ENCODE results near the gene SIX4.

The SIX4 gene

GRCh38 chr14:60720962-60721325 lies 3.2 kb downstream of the SIX4 start:
- Histone ChIP-seq H3K36me3 (ENCODE audit: control insufficient read depth, insufficient read depth, low read length, severe bottlenecking) (peaks cover 14% of the 10 kb centered on the region), H3K4me1 (ENCODE audit: control insufficient read depth, insufficient read depth, low read length) (peaks cover 14% of the 10 kb centered on the region), H3K4me3 (ENCODE audit: low read length) (peak overlapping the region; percentile 89), H3K9me3 (ENCODE audit: control insufficient read depth, low read length) (no peaks in the 10 kb centered on the region), H3K9ac (ENCODE audit: low read length) (peak overlapping the region; percentile 46), H3K27me3 (replicated peaks; ENCODE audit: control insufficient read depth, insufficient read depth, low read length) (no peaks in the 10 kb centered on the region)
- no peak for DNase-seq (ENCODE audit: low read depth)

DNA sequence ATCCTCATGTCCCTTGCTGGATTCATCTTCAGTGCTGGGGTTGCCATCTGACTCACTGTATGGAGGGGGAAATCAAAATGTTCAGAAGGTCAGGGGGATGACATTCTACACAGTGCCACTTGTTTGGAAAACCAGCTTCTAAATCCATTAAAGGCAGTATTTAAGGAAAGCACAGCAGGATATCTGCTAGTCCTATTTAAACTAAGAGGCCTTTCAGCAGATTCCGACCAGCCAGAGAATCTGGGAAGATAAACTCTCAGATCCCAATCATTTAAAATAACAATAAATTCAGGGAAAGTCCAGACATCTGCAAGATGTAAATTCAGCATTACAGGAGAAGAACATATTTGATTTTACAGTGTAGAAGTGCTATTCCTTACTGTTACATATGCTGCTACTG lies 3.8 kb downstream of the SIX4 start:
- peak overlapping the region; percentile 89 for H3K4me3 ChIP-seq (ENCODE audit: low read length)
- DNase-seq (ENCODE audit: low read depth), result no peak
- H3K9ac ChIP-seq (ENCODE audit: low read length), result peak overlapping the region; percentile 46

GRCh38 chr14:60713513-60713912 lies 10.6 kb downstream of the SIX4 start:
- H3K9me3 ChIP-seq (ENCODE audit: control insufficient read depth, low read length), result no peaks in the 10 kb centered on the region
- no peak overlapping the region for H3K9ac ChIP-seq (ENCODE audit: low read length)
- H3K4me3 ChIP-seq (ENCODE audit: low read length), result no peak overlapping the region
- H3K36me3 ChIP-seq (ENCODE audit: control insufficient read depth, insufficient read depth, low read length, severe bottlenecking), result peaks cover 9% of the 10 kb centered on the region
- H3K4me1 ChIP-seq (ENCODE audit: control insufficient read depth, insufficient read depth, low read length), result peaks cover 5% of the 10 kb centered on the region
- DNase-seq (ENCODE audit: low read depth), result no peak
- no peaks in the 10 kb centered on the region for H3K27me3 ChIP-seq (replicated peaks; ENCODE audit: control insufficient read depth, insufficient read depth, low read length)

More for the DNA sequence above, 3.8 kb downstream of the SIX4 start:
- peaks cover 14% of the 10 kb centered on the region for H3K4me1 ChIP-seq (ENCODE audit: control insufficient read depth, insufficient read depth, low read length)
- no peaks in the 10 kb centered on the region for H3K9me3 ChIP-seq (ENCODE audit: control insufficient read depth, low read length)
- H3K27me3 ChIP-seq (replicated peaks; ENCODE audit: control insufficient read depth, insufficient read depth, low read length), result no peaks in the 10 kb centered on the region
- peaks cover 14% of the 10 kb centered on the region for H3K36me3 ChIP-seq (ENCODE audit: control insufficient read depth, insufficient read depth, low read length, severe bottlenecking)

- H3K4me3 ChIP-seq (ENCODE audit: low read length), result no peak overlapping the region
- H3K9me3 ChIP-seq (ENCODE audit: control insufficient read depth, low read length), result no peaks in the 10 kb centered on the region
- H3K36me3 ChIP-seq (ENCODE audit: control insufficient read depth, insufficient read depth, low read length, severe bottlenecking), result peaks cover 7% of the 10 kb centered on the region
- no peaks in the 10 kb centered on the region for H3K27me3 ChIP-seq (replicated peaks; ENCODE audit: control insufficient read depth, insufficient read depth, low read length)
- DNase-seq (ENCODE audit: low read depth), result no peak
- no peaks in the 10 kb centered on the region for H3K4me1 ChIP-seq (ENCODE audit: control insufficient read depth, insufficient read depth, low read length)
- H3K9ac ChIP-seq (ENCODE audit: low read length), result no peak overlapping the region
Observed at GRCh38 chr14:60710494-60710893, 13.7 kb downstream of the SIX4 start.

GRCh38 chr14:60707858-60708257 lies 16.3 kb downstream of the SIX4 start:
- DNase-seq (ENCODE audit: low read depth), result no peak
- no peak overlapping the region for H3K9ac ChIP-seq (ENCODE audit: low read length)
- no peaks in the 10 kb centered on the region for H3K4me1 ChIP-seq (ENCODE audit: control insufficient read depth, insufficient read depth, low read length)

DNA sequence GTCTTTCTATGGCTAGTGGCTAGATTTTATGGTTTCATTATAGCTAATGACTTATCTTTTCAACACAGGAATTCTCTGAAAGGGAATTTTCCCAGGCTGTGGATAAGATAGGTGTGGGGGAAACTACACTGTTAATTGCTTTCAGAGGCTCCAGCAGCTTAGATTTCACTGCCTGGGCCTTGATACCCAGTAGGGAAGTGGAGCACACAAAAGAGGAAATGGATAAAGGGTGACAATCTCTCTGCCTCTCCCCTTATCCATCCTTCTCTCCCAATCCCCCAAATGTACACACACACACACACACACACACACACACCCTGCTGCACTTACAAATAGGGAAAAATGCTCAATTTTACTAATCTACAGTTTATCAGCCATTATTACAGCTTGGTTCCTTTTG lies 19.1 kb downstream of the SIX4 start:
- Histone ChIP-seq H3K4me1 (ENCODE audit: control insufficient read depth, insufficient read depth, low read length) (no peaks in the 10 kb centered on the region), H3K36me3 (ENCODE audit: control insufficient read depth, insufficient read depth, low read length, severe bottlenecking) (no peaks in the 10 kb centered on the region), H3K27me3 (replicated peaks; ENCODE audit: control insufficient read depth, insufficient read depth, low read length) (no peaks in the 10 kb centered on the region), H3K9me3 (ENCODE audit: control insufficient read depth, low read length) (peaks cover 14% of the 10 kb centered on the region), H3K9ac (ENCODE audit: low read length) (no peak overlapping the region), H3K4me3 (ENCODE audit: low read length) (no peak overlapping the region)
- DNase-seq (ENCODE audit: low read depth), result no peak

More at GRCh38 chr14:60707858-60708257, 16.3 kb downstream of the SIX4 start:
- H3K36me3 ChIP-seq (ENCODE audit: control insufficient read depth, insufficient read depth, low read length, severe bottlenecking), result no peaks in the 10 kb centered on the region
- no peak overlapping the region for H3K4me3 ChIP-seq (ENCODE audit: low read length)
- no peaks in the 10 kb centered on the region for H3K27me3 ChIP-seq (replicated peaks; ENCODE audit: control insufficient read depth, insufficient read depth, low read length)
- H3K9me3 ChIP-seq (ENCODE audit: control insufficient read depth, low read length), result no peaks in the 10 kb centered on the region

GRCh38 chr14:60700598-60700997 lies 23.6 kb downstream of the SIX4 start:
- no peak for DNase-seq (ENCODE audit: low read depth)

GRCh38 chr14:60695327-60695726 lies 28.8 kb downstream of the SIX4 start:
- Histone ChIP-seq H3K4me3 (ENCODE audit: low read length) (no peak overlapping the region), H3K4me1 (ENCODE audit: control insufficient read depth, insufficient read depth, low read length) (no peaks in the 10 kb centered on the region), H3K36me3 (ENCODE audit: control insufficient read depth, insufficient read depth, low read length, severe bottlenecking) (no peaks in the 10 kb centered on the region), H3K9ac (ENCODE audit: low read length) (no peak overlapping the region), H3K27me3 (replicated peaks; ENCODE audit: control insufficient read depth, insufficient read depth, low read length) (no peaks in the 10 kb centered on the region), H3K9me3 (ENCODE audit: control insufficient read depth, low read length) (peaks cover 16% of the 10 kb centered on the region)
- no peak for DNase-seq (ENCODE audit: low read depth)

More at GRCh38 chr14:60700598-60700997, 23.6 kb downstream of the SIX4 start:
- H3K36me3 ChIP-seq (ENCODE audit: control insufficient read depth, insufficient read depth, low read length, severe bottlenecking), result no peaks in the 10 kb centered on the region
- H3K4me3 ChIP-seq (ENCODE audit: low read length), result no peak overlapping the region
- no peaks in the 10 kb centered on the region for H3K27me3 ChIP-seq (replicated peaks; ENCODE audit: control insufficient read depth, insufficient read depth, low read length)
- H3K9me3 ChIP-seq (ENCODE audit: control insufficient read depth, low read length), result peaks cover 27% of the 10 kb centered on the region
- no peak overlapping the region for H3K9ac ChIP-seq (ENCODE audit: low read length)
- H3K4me1 ChIP-seq (ENCODE audit: control insufficient read depth, insufficient read depth, low read length), result no peaks in the 10 kb centered on the region

DNA sequence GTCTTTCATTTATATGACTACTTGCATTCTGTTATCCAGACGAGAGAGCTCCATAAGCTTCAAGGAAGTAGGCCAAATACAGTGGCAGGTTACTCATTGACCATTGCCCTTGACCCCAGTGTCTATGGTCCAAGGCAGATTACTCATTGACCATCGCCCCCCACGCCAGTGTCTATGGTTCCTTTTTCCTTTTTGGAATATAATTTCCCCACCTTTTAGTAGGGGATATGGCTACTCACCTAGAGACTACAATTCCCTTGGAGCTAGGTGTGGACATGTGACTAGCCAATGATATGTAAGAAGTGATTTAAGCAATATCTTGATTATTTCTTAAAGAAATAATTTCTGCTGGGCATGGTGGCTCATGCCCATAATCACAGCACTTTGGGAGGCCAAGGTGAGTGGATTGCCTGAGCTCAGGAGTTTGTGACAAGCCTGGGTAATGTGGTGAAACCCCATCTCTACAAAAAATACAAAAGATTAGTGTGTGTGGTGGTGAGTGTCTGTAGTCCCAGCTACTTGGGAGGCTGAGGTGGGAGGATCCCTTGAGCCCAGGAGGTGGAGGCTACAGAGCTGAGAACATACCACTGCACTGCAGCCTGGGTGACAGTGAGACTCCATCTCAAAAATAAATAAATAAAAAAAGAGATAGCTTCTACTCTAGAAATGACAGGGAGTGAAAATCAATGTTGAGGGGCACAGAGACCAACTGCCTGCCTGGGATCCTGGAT lies 32.6 kb downstream of the SIX4 start:
- DNase-seq (ENCODE audit: low read depth), result no peak
- Histone ChIP-seq H3K27me3 (replicated peaks; ENCODE audit: control insufficient read depth, insufficient read depth, low read length) (no peaks in the 10 kb centered on the region), H3K9ac (ENCODE audit: low read length) (no peak overlapping the region), H3K4me3 (ENCODE audit: low read length) (no peak overlapping the region), H3K36me3 (ENCODE audit: control insufficient read depth, insufficient read depth, low read length, severe bottlenecking) (no peaks in the 10 kb centered on the region), H3K9me3 (ENCODE audit: control insufficient read depth, low read length) (no peaks in the 10 kb centered on the region), H3K4me1 (ENCODE audit: control insufficient read depth, insufficient read depth, low read length) (no peaks in the 10 kb centered on the region)

DNA sequence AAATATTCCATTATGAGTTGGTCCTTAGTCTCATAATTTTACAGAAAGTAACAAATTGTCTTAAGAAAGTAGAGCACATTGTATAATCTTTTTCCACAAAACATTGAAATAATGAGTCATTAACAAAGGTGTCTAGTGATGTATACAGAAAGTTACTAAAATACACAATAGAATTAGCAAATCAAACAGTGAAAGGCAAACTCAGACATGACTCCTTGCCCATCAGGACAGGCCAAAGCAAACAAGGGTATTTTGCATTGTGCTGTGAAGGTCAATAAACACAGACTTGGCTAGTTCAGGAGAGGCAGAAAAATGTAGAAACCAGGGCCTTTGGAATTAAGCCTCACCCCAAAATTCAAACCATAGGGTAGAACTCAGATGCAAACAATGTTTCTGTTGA lies 37.3 kb downstream of the SIX4 start:
- Histone ChIP-seq H3K27me3 (replicated peaks; ENCODE audit: control insufficient read depth, insufficient read depth, low read length) (no peaks in the 10 kb centered on the region), H3K36me3 (ENCODE audit: control insufficient read depth, insufficient read depth, low read length, severe bottlenecking) (no peaks in the 10 kb centered on the region), H3K4me1 (ENCODE audit: control insufficient read depth, insufficient read depth, low read length) (no peaks in the 10 kb centered on the region), H3K4me3 (ENCODE audit: low read length) (no peak overlapping the region), H3K9ac (ENCODE audit: low read length) (no peak overlapping the region), H3K9me3 (ENCODE audit: control insufficient read depth, low read length) (no peaks in the 10 kb centered on the region)
- peak; percentile 16 for DNase-seq (ENCODE audit: low read depth)

DNA sequence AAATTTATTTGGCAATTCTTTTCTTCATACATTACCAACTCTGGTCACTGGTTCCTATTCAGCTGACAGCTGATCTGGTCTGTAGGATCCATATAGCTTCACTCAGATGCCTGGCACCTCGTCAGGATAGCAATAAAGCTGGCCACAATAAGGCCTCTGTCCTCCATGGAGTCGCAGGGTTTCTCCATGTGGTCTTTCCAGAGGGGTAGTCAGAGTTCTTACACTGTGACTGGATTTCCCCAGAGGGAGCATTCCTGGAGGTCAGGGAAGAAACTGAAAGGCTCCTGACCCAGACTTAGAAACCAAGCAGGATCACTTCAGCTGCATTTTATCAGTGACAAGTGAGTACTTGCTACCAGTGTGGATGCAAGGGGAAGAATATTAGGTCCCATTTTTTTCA lies 39.9 kb downstream of the SIX4 start:
- Histone ChIP-seq H3K4me3 (ENCODE audit: low read length) (no peak overlapping the region), H3K27me3 (replicated peaks; ENCODE audit: control insufficient read depth, insufficient read depth, low read length) (no peaks in the 10 kb centered on the region), H3K36me3 (ENCODE audit: control insufficient read depth, insufficient read depth, low read length, severe bottlenecking) (no peaks in the 10 kb centered on the region), H3K9ac (ENCODE audit: low read length) (no peak overlapping the region), H3K9me3 (ENCODE audit: control insufficient read depth, low read length) (no peaks in the 10 kb centered on the region), H3K4me1 (ENCODE audit: control insufficient read depth, insufficient read depth, low read length) (no peaks in the 10 kb centered on the region)
- no peak for DNase-seq (ENCODE audit: low read depth)

DNA sequence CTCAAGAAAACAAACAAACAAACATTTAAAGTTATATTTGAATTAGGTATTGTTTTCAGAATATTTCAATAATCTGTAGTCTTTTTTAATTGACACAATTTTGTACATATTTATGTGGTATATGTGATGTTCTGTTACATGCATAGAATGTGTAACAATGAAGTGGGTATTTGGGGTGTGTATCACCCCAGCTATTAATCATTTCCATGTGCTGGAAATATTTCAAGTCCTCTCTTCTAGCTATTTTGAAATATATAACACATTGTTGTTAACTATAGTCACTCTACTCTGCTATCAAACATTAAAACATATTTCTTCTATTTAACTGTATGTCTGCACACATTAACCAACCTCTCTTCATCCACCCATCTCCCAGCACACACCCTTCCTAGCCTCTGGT lies 42.9 kb downstream of the SIX4 start:
- H3K4me3 ChIP-seq (ENCODE audit: low read length), result no peak overlapping the region
- no peaks in the 10 kb centered on the region for H3K36me3 ChIP-seq (ENCODE audit: control insufficient read depth, insufficient read depth, low read length, severe bottlenecking)
- H3K9ac ChIP-seq (ENCODE audit: low read length), result no peak overlapping the region
- H3K9me3 ChIP-seq (ENCODE audit: control insufficient read depth, low read length), result no peaks in the 10 kb centered on the region
- H3K27me3 ChIP-seq (replicated peaks; ENCODE audit: control insufficient read depth, insufficient read depth, low read length), result no peaks in the 10 kb centered on the region
- no peak for DNase-seq (ENCODE audit: low read depth)
- H3K4me1 ChIP-seq (ENCODE audit: control insufficient read depth, insufficient read depth, low read length), result no peaks in the 10 kb centered on the region
